Activated naive CD4-positive, alpha-beta T cell treated with anti-CD3 and anti-CD28 coated beads, Interleukin-2, amount 50 U/mL, for 24 hours (primary cell): Measurements from ENCODE around the gene PXDC1.

Experiments
- H3K27ac Mint-ChIP-seq: one replicate; pipeline ENCODE4 v1.8.0; 2021; ENCODE audit warnings: mild to moderate bottlenecking, mixed read lengths
- H3K27me3 Mint-ChIP-seq: one replicate; pipeline ENCODE4 v1.8.0; 2021; ENCODE audit warnings: mixed read lengths
- H3K36me3 Mint-ChIP-seq: one replicate; pipeline ENCODE4 v1.8.0; 2021; ENCODE audit warnings: mixed read lengths
- H3K4me1 Mint-ChIP-seq: one replicate; pipeline ENCODE4 v1.8.0; 2021; ENCODE audit warnings: mixed read lengths
- H3K4me3 Mint-ChIP-seq: one replicate; pipeline ENCODE4 v1.8.0; 2021; ENCODE audit warnings: mild to moderate bottlenecking, mixed read lengths
- H3K9me3 Mint-ChIP-seq: one replicate; pipeline ENCODE4 v1.8.0; 2021; ENCODE audit warnings: mixed read lengths

Gene PXDC1

GRCh38 chr6:3735029-3735605 lies 16.4 kb downstream of the PXDC1 start:
- Mint-ChIP-seq H3K9me3 (no peaks in the 10 kb centered on the region), H3K36me3 (no peaks in the 10 kb centered on the region), H3K27me3 (peaks cover 3% of the 10 kb centered on the region), H3K27ac (no peak overlapping the region), H3K4me3 (no peak overlapping the region), H3K4me1 (no peaks in the 10 kb centered on the region)

GRCh38 chr6:3734023-3734422 lies 17.5 kb downstream of the PXDC1 start:
- H3K27ac Mint-ChIP-seq: no peak overlapping the region
- no peaks in the 10 kb centered on the region for H3K36me3 Mint-ChIP-seq
- H3K4me3 Mint-ChIP-seq: no peak overlapping the region
- peaks cover 3% of the 10 kb centered on the region for H3K27me3 Mint-ChIP-seq
- no peaks in the 10 kb centered on the region for H3K9me3 Mint-ChIP-seq
- no peaks in the 10 kb centered on the region for H3K4me1 Mint-ChIP-seq

DNA sequence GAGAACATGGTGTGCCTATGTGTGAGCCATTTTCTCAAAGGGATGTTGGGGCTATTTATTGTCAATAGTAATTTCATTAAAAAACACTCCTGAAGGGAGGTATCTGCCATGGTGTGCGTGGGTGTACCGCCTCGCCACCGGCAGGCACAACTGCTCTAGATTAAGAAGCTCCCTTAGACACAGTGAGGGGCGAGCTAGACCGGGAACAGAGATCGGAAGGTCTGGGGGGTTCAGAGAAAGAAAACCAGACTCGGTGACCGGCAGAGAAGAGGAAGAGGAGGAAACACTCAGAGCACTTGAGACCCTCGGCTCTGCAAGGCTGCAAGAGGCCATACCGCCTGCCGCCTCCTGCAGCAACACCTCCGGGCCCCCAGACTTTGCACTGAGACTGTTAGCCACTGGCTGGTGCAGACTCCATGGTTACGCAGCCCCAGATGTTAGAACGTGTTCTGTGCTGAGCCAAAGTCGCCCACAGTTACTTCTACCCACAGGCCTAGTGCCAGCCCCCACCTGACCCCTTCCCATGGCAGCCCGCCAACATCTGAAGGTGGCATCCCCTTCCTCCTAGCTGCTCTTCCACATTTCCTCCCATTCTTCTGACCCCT lies 18.1 kb downstream of the PXDC1 start:
- no peaks in the 10 kb centered on the region for H3K9me3 Mint-ChIP-seq
- H3K4me3 Mint-ChIP-seq: no peak overlapping the region
- H3K36me3 Mint-ChIP-seq: no peaks in the 10 kb centered on the region
- peaks cover 5% of the 10 kb centered on the region for H3K27me3 Mint-ChIP-seq
- no peak overlapping the region for H3K27ac Mint-ChIP-seq
- H3K4me1 Mint-ChIP-seq: no peaks in the 10 kb centered on the region

DNA sequence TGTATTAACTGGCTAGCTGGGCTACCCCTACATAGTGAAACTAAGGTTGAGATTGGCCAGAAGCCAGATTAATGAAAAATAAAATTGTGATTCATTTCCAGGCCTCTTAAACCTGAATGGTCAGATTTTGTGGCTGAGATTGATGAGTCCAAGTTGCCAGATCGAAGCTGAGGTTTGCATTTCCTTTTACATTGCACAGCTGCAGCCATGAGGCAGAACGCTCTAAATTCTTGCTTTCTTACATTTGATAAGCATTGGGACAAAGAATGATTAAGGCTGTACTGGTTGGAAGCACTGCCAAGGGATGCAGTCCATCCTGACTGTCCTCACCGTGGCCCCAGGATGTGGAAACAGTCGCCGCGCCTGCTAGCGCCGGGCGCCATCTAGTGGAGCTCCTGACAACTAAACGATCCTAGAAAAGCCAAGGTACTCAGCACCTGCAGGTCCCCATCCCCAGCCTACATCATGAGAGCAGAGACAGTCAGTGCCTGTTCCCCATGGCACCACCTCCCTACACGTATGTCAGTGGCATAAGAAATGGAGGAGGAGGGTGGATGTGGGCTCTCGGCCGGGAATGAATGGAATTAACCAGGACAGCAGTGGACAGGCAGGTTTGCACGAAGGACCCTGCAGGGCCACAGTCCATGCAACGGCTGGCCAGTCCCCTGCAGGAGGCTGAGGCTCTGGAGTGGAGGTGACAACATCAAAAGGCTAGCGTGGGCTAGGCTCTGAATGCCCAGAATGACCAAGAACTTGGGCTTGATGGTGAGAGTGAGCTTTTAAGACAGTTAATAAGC lies 19.0 kb downstream of the PXDC1 start:
- Mint-ChIP-seq H3K27me3 (peaks cover 5% of the 10 kb centered on the region), H3K9me3 (no peaks in the 10 kb centered on the region), H3K4me3 (no peak overlapping the region), H3K4me1 (no peaks in the 10 kb centered on the region), H3K27ac (no peak overlapping the region), H3K36me3 (no peaks in the 10 kb centered on the region)

GRCh38 chr6:3731700-3732099 lies 19.8 kb downstream of the PXDC1 start:
- Mint-ChIP-seq H3K4me3 (no peak overlapping the region), H3K9me3 (no peaks in the 10 kb centered on the region), H3K27me3 (peaks cover 5% of the 10 kb centered on the region), H3K4me1 (no peaks in the 10 kb centered on the region), H3K36me3 (no peaks in the 10 kb centered on the region), H3K27ac (no peak overlapping the region)

GRCh38 chr6:3729603-3730344 lies 21.7 kb downstream of the PXDC1 start:
- Mint-ChIP-seq H3K27me3 (peaks cover 5% of the 10 kb centered on the region), H3K9me3 (no peaks in the 10 kb centered on the region)

GRCh38 chr6:3727593-3728108 lies 23.9 kb downstream of the PXDC1 start:
- no peak overlapping the region for H3K27ac Mint-ChIP-seq
- peaks cover 5% of the 10 kb centered on the region for H3K27me3 Mint-ChIP-seq
- no peaks in the 10 kb centered on the region for H3K36me3 Mint-ChIP-seq
- H3K4me3 Mint-ChIP-seq: no peak overlapping the region
- H3K9me3 Mint-ChIP-seq: no peaks in the 10 kb centered on the region
- no peaks in the 10 kb centered on the region for H3K4me1 Mint-ChIP-seq

More at GRCh38 chr6:3729603-3730344, 21.7 kb downstream of the PXDC1 start:
- no peak overlapping the region for H3K27ac Mint-ChIP-seq
- H3K4me3 Mint-ChIP-seq: no peak overlapping the region
- H3K36me3 Mint-ChIP-seq: no peaks in the 10 kb centered on the region
- no peaks in the 10 kb centered on the region for H3K4me1 Mint-ChIP-seq

DNA sequence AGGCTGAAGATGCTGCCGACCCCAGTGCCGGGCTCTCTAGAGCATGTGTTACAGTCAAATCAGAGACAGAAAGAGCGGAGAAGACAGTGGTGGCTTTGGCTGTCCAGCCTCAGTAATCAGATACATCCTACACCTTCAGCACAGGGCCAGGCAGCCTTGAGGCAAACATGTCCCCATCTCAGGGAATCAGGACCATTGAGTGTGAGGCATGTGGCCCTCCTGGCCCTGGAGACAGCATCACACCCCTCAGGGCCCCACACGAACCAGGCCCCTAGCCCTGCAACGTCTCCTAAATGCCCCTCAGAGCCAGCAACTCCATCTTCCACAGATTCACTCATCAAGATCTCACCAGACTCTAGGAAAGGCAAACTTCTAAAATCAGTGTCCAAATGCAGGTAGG lies 24.5 kb downstream of the PXDC1 start:
- no peaks in the 10 kb centered on the region for H3K36me3 Mint-ChIP-seq
- no peaks in the 10 kb centered on the region for H3K9me3 Mint-ChIP-seq
- H3K4me1 Mint-ChIP-seq: no peaks in the 10 kb centered on the region
- no peak overlapping the region for H3K4me3 Mint-ChIP-seq
- H3K27ac Mint-ChIP-seq: no peak overlapping the region
- peaks cover 3% of the 10 kb centered on the region for H3K27me3 Mint-ChIP-seq

- no peaks in the 10 kb centered on the region for H3K4me1 Mint-ChIP-seq
- H3K4me3 Mint-ChIP-seq: no peak overlapping the region
- H3K9me3 Mint-ChIP-seq: no peaks in the 10 kb centered on the region
- no peak overlapping the region for H3K27ac Mint-ChIP-seq
- no peaks in the 10 kb centered on the region for H3K36me3 Mint-ChIP-seq
- peaks cover 3% of the 10 kb centered on the region for H3K27me3 Mint-ChIP-seq
Observed at GRCh38 chr6:3726421-3726820, 25.1 kb downstream of the PXDC1 start.

GRCh38 chr6:3725145-3726047 lies 26.1 kb downstream of the PXDC1 start:
- H3K9me3 Mint-ChIP-seq: no peaks in the 10 kb centered on the region
- H3K36me3 Mint-ChIP-seq: no peaks in the 10 kb centered on the region
- H3K27ac Mint-ChIP-seq: no peak overlapping the region
- H3K4me3 Mint-ChIP-seq: no peak overlapping the region
- peaks cover 3% of the 10 kb centered on the region for H3K27me3 Mint-ChIP-seq
- no peaks in the 10 kb centered on the region for H3K4me1 Mint-ChIP-seq

DNA sequence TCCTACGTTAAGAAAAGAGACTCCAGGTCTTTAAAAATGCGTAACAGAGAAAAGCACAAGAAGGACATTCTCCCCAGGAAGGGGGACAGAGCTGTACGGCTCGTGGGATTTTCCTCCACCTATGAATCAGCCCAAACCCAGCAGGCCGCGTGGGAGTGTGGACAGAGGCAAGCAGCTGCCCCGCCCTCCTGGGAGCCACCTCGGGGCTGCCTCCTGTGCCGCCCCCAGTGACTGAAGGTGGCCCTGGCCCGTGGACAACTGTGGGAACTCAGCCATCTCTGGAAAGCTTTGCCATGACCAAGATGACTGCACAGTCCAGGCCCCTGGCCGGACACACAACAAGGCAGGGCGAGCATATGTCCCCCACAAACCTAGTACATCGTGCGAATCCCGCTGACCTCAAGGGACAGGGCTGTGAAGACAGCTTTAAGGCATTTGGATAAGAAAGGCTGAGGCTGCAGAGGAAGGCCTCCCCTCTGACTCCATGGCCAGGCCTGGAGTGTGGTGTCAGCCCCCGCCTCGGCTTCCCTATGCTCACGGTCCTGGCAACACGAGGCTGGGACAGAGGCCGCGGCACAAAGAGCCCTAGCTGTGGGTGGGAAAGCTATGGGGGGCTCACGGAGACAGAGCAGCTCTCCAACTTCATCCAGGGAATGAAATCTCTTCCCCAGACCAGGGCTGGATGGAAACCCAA lies 26.9 kb downstream of the PXDC1 start:
- Mint-ChIP-seq H3K27me3 (peaks cover 3% of the 10 kb centered on the region), H3K4me3 (no peak overlapping the region), H3K9me3 (no peaks in the 10 kb centered on the region), H3K27ac (no peak overlapping the region), H3K36me3 (no peaks in the 10 kb centered on the region), H3K4me1 (no peaks in the 10 kb centered on the region)

DNA sequence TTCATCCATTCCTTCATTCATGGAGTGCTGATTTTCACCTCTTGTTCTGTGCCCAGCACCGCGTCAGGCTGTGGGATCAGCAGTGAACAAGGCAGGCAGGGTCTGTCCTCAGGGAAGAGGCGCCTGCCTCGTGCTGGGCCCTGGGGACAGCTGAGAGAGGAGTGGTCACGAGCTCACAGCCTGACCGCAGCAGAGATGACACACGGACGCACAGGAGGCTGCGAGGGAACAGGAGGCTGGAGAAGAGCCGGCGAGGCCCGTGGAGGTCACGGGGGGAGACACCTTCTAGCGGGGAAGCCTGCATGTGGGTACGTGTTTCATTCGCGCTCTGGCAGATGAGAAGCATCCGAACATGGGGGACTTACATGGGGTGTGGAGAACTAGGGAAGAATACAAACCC lies 27.5 kb downstream of the PXDC1 start:
- no peak overlapping the region for H3K4me3 Mint-ChIP-seq
- peaks cover 2% of the 10 kb centered on the region for H3K27me3 Mint-ChIP-seq
- no peak overlapping the region for H3K27ac Mint-ChIP-seq
- no peaks in the 10 kb centered on the region for H3K36me3 Mint-ChIP-seq
- no peaks in the 10 kb centered on the region for H3K9me3 Mint-ChIP-seq
- H3K4me1 Mint-ChIP-seq: no peaks in the 10 kb centered on the region

DNA sequence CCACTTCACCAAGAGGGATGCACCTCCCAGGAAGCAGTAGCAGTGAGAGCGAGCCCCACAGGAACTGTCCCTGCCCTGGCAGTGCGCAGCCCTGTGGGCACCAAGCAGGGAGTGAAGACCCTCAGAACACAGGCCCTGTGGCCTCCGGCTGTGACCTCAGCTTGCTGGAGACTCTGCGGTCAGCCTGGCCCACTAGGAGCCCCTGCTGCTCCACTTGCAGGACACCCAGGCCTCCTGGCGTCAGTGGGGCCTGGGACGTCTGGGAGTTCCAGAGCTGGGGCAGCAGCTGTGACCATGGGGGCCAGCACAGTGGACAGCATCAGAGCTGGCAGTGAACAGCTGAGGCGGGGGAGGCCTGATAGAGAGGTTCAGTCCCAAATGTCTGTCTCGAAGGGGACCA lies 28.3 kb downstream of the PXDC1 start:
- Mint-ChIP-seq H3K36me3 (no peaks in the 10 kb centered on the region), H3K27ac (no peak overlapping the region), H3K9me3 (no peaks in the 10 kb centered on the region)

DNA sequence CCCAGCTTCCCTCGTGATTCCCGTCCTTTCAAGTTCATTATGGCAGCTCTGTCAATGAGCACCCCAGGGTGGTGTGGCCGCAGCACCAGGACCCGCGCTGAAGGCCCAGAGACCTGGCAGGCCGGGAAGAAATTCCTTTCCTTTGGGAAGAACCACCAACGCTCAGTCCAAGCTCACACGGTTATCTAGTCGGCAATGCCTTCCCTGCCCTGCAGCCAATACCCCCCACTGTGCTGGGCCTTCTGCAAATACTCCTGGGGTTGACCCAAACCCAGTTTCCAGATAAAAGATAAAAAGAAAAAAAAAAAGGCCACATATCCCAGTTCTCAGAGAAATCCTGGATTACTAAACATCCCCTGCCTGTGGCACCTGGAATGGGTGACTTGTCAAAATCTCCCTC lies 28.7 kb downstream of the PXDC1 start:
- no peaks in the 10 kb centered on the region for H3K4me1 Mint-ChIP-seq
- no peaks in the 10 kb centered on the region for H3K27me3 Mint-ChIP-seq
- H3K27ac Mint-ChIP-seq: no peak overlapping the region
- no peaks in the 10 kb centered on the region for H3K9me3 Mint-ChIP-seq
- H3K4me3 Mint-ChIP-seq: no peak overlapping the region
- no peaks in the 10 kb centered on the region for H3K36me3 Mint-ChIP-seq

More for the DNA sequence above, 28.3 kb downstream of the PXDC1 start:
- no peak overlapping the region for H3K4me3 Mint-ChIP-seq
- no peaks in the 10 kb centered on the region for H3K4me1 Mint-ChIP-seq
- H3K27me3 Mint-ChIP-seq: no peaks in the 10 kb centered on the region
